ENCODE results near the gene RAPGEF6. TPM values are rescaled to one million over a fixed set of nuclear protein-coding genes. Genes with fewer than 3 reads are reported as not detected.

The RAPGEF6 gene
- total RNA-seq, 1 experiment from 2014 or later: 26.1 TPM

GRCh38 chr5:131538177-131538593 lies 96.8 kb downstream of the RAPGEF6 start:
- no TSS peak for BruUV-seq (replicated peaks)

GRCh38 chr5:131536850-131537448 lies 98.1 kb downstream of the RAPGEF6 start:
- intact Hi-C loops (cut with micrococcal nuclease; ENCODE audit: unreplicated experiment): no loop called here
- no peaks in the 10 kb centered on the region for H3K9me3 ChIP-seq (ENCODE audit: low read depth, low read length, poor library complexity, severe bottlenecking)
- no peak overlapping the region for H3K4me3 ChIP-seq (ENCODE audit: low read depth, low read length, poor library complexity, severe bottlenecking)
- BruUV-seq (replicated peaks): no TSS peak
- H3K27ac ChIP-seq (ENCODE audit: low read depth, low read length, poor library complexity, severe bottlenecking): no peak overlapping the region
- no peaks in the 10 kb centered on the region for H3K36me3 ChIP-seq (ENCODE audit: insufficient read depth, low read length, poor library complexity, severe bottlenecking)
- POLR2A ChIA-PET (ENCODE audit: low non-redundant PET): no interaction called here
- CTCF ChIA-PET: no interaction called here
- DNase-seq (ENCODE audit: low spot score): no peak
- H3K27me3 ChIP-seq (replicated peaks; ENCODE audit: insufficient read depth, low read depth, low read length, poor library complexity): no peaks in the 10 kb centered on the region
- no peak for TF ChIP-seq EZH2 (IDR thresholded peaks at IDR 0.05; ENCODE audit: borderline replicate concordance, low read depth, low read length, poor library complexity, severe bottlenecking)
- no peak for TF ChIP-seq CTCF (conservative IDR thresholded peaks at IDR 0.05; ENCODE audit: low read depth, low read length)
- peaks cover 37% of the 10 kb centered on the region for H3K4me1 ChIP-seq (ENCODE audit: insufficient read depth, low read length, poor library complexity, severe bottlenecking)

More at GRCh38 chr5:131538177-131538593, 96.8 kb downstream of the RAPGEF6 start:
- H3K4me1 ChIP-seq (ENCODE audit: insufficient read depth, low read length, poor library complexity, severe bottlenecking): peaks cover 26% of the 10 kb centered on the region
- H3K9me3 ChIP-seq (ENCODE audit: low read depth, low read length, poor library complexity, severe bottlenecking): no peaks in the 10 kb centered on the region
- H3K4me3 ChIP-seq (ENCODE audit: low read depth, low read length, poor library complexity, severe bottlenecking): no peak overlapping the region
- no peak overlapping the region for H3K27ac ChIP-seq (ENCODE audit: low read depth, low read length, poor library complexity, severe bottlenecking)
- no peaks in the 10 kb centered on the region for H3K27me3 ChIP-seq (replicated peaks; ENCODE audit: insufficient read depth, low read depth, low read length, poor library complexity)
- intact Hi-C loops (cut with micrococcal nuclease; ENCODE audit: unreplicated experiment): no loop called here
- no peak for DNase-seq (ENCODE audit: low spot score)
- CTCF ChIA-PET: no interaction called here
- no peaks in the 10 kb centered on the region for H3K36me3 ChIP-seq (ENCODE audit: insufficient read depth, low read length, poor library complexity, severe bottlenecking)
- TF ChIP-seq CTCF (conservative IDR thresholded peaks at IDR 0.05; ENCODE audit: low read depth, low read length) (no peak), EZH2 (IDR thresholded peaks at IDR 0.05; ENCODE audit: borderline replicate concordance, low read depth, low read length, poor library complexity, severe bottlenecking) (no peak)
- POLR2A ChIA-PET (ENCODE audit: low non-redundant PET): interaction anchor here (0.6 kb wide), 1 partner anchor 51 kb away, joined by 3 read pairs; no protein-coding TSS in a partner anchor

- intact Hi-C loops (cut with micrococcal nuclease; ENCODE audit: unreplicated experiment): no loop called here
Measured at GRCh38 chr5:131536211-131536826, 98.7 kb downstream of the RAPGEF6 start.

More at GRCh38 chr5:131536211-131536826, 98.7 kb downstream of the RAPGEF6 start:
- BruUV-seq (replicated peaks): no TSS peak
- Histone ChIP-seq H3K27me3 (replicated peaks; ENCODE audit: insufficient read depth, low read depth, low read length, poor library complexity) (no peaks in the 10 kb centered on the region), H3K36me3 (ENCODE audit: insufficient read depth, low read length, poor library complexity, severe bottlenecking) (no peaks in the 10 kb centered on the region), H3K4me1 (ENCODE audit: insufficient read depth, low read length, poor library complexity, severe bottlenecking) (peaks cover 39% of the 10 kb centered on the region), H3K27ac (ENCODE audit: low read depth, low read length, poor library complexity, severe bottlenecking) (no peak overlapping the region), H3K4me3 (ENCODE audit: low read depth, low read length, poor library complexity, severe bottlenecking) (no peak overlapping the region), H3K9me3 (ENCODE audit: low read depth, low read length, poor library complexity, severe bottlenecking) (no peaks in the 10 kb centered on the region)
- DNase-seq (ENCODE audit: low spot score): peak; percentile 39
- CTCF ChIA-PET: no interaction called here
- POLR2A ChIA-PET (ENCODE audit: low non-redundant PET): no interaction called here
- TF ChIP-seq CTCF (conservative IDR thresholded peaks at IDR 0.05; ENCODE audit: low read depth, low read length) (no peak), EZH2 (IDR thresholded peaks at IDR 0.05; ENCODE audit: borderline replicate concordance, low read depth, low read length, poor library complexity, severe bottlenecking) (no peak)

Measured in A673 (cell line).